LNCAP (cell line): ENCODE measurements around the gene SLC27A2.

Experiments used
- TF ChIP-seq, protein P1 (sequence below): fragments of 450-650 bp; IDR thresholded peaks from 2 replicates; pipeline ENCODE4 v1.5.1; 2017; ENCODE audit warnings: mild to moderate bottlenecking

SLC27A2 gene

DNA sequence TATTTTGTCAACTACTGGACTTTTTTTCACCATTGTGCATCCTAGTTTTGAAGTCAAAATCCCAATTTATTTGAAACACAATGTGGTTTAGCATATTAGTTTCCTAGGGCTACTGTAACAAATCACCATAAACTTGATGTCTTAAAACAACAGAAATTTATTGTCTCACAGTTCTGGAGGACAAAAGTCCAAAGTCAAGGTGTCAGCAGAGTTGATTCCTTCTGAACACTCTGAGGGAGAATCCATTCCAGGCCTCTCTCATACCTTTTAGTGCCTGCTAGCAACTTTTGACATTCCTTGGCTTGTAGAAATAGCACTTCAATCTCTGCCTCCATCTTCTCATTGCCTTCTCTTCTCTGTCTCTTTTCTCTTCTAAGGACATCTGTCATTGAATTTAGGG is 14.9 kb upstream of the SLC27A2 start:
- TF ChIP-seq, protein P1, sequence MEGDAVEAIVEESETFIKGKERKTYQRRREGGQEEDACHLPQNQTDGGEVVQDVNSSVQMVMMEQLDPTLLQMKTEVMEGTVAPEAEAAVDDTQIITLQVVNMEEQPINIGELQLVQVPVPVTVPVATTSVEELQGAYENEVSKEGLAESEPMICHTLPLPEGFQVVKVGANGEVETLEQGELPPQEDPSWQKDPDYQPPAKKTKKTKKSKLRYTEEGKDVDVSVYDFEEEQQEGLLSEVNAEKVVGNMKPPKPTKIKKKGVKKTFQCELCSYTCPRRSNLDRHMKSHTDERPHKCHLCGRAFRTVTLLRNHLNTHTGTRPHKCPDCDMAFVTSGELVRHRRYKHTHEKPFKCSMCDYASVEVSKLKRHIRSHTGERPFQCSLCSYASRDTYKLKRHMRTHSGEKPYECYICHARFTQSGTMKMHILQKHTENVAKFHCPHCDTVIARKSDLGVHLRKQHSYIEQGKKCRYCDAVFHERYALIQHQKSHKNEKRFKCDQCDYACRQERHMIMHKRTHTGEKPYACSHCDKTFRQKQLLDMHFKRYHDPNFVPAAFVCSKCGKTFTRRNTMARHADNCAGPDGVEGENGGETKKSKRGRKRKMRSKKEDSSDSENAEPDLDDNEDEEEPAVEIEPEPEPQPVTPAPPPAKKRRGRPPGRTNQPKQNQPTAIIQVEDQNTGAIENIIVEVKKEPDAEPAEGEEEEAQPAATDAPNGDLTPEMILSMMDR, result no peak

DNA sequence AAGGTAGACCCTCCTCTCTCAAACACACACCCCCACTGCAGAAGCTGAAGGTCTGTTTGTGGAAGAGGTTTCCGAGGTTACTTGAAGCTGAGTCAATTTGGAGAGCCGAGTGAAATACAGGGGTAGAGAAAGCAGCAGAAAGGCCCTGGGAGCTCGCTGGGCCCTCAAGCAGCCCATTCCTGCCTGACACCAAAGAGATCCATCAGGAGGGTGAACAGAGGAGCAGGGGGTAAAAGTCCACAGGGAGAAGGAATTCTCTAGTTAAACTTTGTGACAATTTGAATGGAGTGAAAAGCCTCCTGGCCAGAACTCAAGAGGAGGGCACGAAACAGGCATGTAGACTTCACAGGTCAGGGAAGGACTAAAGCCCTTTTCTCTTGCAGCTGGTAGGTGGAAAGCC is 13.6 kb upstream of the SLC27A2 start:
- TF ChIP-seq, protein P1, result no peak

DNA sequence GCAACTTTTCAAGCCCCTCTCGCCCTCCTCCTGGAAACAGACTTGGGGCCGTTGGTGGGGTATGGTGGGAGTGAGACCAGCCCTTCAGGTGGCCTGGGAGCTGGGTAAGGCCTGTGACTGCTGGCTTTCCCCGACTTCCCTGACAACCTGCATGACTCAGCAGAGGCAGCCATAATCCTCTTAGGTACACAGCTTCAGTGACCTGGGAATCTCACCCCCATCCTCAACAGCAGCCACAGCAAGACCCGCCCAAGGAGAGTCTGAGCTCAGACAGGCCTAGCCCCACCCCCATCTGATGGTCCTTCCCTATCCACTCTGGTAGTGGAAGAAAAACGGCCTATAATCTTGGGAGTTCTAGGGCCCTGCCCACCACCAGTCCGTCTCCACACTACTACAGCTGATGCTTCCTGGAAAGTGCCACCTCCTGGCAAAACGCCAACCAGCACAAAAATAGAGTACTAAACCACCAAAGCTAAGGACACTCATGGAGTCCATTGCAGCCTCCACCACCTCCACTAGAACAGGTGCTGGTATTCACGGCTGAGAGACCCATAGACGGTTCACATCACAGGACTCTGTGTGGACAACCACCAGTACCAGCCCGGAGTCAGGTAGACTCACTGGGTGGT is 13.1 kb upstream of the SLC27A2 start:
- TF ChIP-seq, protein P1, result no peak

DNA sequence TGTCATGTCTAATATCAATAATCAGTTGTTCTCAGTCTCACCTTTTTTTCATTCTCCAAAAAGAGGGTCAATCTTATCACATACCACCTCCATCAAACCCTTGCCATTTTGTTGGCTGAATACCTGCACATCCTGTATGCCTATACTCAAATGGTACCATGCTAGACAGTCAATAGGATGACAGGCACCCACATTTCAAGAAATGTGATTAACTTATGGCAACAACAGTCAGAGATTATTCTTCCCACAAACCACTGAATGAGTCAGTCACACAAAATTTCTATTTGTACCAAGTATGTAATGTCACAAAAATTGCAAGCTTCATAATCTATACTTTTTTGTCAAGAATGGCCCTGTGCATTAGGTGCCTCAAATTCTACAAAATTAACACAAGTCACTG is 5.1 kb upstream of the SLC27A2 start:
- TF ChIP-seq, protein P1, result no peak

DNA sequence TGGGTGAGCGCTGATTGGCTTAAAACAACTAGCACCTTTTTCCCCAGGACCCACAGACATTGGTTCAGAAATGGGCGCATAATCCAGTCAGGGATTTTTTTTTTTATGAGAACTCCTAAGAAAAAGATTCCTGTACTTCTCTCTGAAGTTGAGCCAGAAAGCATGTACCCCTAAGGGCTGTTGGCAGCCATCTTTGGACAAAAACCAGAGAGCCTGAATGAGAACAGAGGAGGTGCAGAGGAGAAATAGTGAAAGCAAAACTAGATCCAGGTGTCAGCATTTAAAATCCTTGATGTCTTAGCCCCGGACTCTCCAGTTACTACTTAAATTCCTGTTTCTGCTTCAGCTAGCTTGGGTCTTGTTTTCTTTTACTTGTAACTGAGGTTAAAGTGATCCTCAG is 1.9 kb upstream of the SLC27A2 start:
- TF ChIP-seq, protein P1, result no peak

DNA sequence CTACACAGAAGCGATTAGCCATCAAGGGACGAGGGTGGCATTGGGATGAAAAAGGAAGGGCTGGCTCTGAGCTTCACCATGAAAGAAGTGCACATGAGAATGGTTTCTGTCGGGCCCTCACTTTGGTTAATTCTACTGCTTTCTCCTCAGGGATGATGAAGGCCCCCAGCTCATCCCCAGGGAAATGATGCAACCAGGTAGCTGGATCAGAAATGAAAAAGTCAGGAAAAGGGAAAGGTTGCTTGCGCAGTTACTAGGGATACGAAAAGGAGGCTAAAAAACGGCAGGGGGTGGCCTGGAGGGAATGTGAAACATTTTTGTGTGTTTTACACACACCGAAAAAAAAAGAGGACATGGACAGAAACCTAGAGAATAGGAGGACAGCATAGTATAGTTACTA is 1.4 kb upstream of the SLC27A2 start:
- TF ChIP-seq, protein P1, result no peak

DNA sequence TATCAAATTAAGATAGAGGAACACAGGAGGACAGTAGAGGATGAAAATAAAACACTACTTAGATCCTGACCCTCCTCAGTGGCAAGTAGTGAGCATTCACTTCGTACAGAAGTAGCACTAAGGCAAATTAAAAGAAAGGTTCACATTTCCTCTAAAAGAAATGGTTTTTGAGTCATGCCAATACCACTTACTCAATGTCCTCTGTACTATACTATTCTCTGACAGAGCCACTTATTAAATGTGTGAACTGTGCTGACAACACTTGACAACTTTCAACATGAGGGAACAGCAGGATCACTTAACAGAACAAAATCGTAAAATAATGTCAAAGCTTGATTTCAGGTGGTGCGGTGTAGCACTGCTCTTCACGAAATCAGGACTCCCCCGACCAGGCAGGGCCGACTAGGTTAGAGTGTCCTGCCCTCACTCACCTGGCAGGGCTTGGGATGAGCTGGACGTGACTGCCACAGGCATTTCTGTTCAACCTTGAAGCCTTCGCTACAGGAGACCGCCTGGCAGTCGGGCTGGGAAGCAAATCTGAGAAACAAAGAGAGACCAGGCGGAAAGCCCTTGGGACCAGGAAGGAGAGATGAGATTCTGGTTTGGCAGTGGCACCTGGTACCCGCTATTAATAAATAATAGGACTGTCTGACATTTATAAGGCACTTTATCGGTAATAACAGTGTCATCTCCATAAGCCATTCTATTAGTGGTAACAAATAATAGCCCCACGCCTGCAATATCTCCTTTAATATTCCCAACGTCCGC is 611 bp upstream of the SLC27A2 start:
- TF ChIP-seq, protein P1, result no peak
